Activated CD4-positive, alpha-beta memory T cell treated with anti-CD3 and anti-CD28 coated beads for 36 hours (primary cell): ENCODE measurements around the gene UNC119B. TPM values are rescaled to one million over a fixed set of nuclear protein-coding genes. Genes with fewer than 3 reads are reported as not detected.

Experiments
- CTCF ChIA-PET: fragments of 350-600 bp; sonication (Branson Sonifier 250); formaldehyde crosslinking; loops from one replicate; lab custom pipeline; 2021; ENCODE audit warnings: antibody characterized with exemption, inconsistent platforms; lab: Charles Lee
- POLR2A ChIA-PET: fragments of 350-600 bp; sonication (Branson Sonifier 250); formaldehyde crosslinking; loops from one replicate; lab custom pipeline; 2021; ENCODE audit warnings: antibody characterized with exemption; lab: Charles Lee
- DNase-seq: peaks from one replicate; pipeline ENCODE4 v3.0.0-alpha.2; 2020
- H3K27ac Mint-ChIP-seq: one replicate; pipeline ENCODE4 v1.8.0; 2021; ENCODE audit warnings: mixed read lengths
- H3K27me3 Mint-ChIP-seq: one replicate; pipeline ENCODE4 v1.8.0; 2021; ENCODE audit warnings: mixed read lengths
- H3K36me3 Mint-ChIP-seq: one replicate; pipeline ENCODE4 v1.8.0; 2021; ENCODE audit warnings: mixed read lengths
- H3K4me1 Mint-ChIP-seq: one replicate; pipeline ENCODE4 v1.8.0; 2021; ENCODE audit warnings: low read depth, mixed read lengths
- H3K4me3 Mint-ChIP-seq: one replicate; pipeline ENCODE4 v1.8.0; 2021; ENCODE audit warnings: mild to moderate bottlenecking, mixed read lengths
- H3K9me3 Mint-ChIP-seq: one replicate; pipeline ENCODE4 v1.8.0; 2021; ENCODE audit warnings: mixed read lengths
- intact Hi-C: fragments of 100-400 bp; cut with micrococcal nuclease; formaldehyde crosslinking; loops from one replicate; pipeline ENCODE4 v1.15.1; 2023
- total RNA-seq, 2 experiments: library from RNA; stranded (reverse); gene quantifications; one replicate each; pipeline ENCODE4 v1.2.3, GENCODE V29; 2021

Gene UNC119B
- total RNA-seq, 2 experiments from 2014 or later: 28.2 to 31.3 TPM

DNA sequence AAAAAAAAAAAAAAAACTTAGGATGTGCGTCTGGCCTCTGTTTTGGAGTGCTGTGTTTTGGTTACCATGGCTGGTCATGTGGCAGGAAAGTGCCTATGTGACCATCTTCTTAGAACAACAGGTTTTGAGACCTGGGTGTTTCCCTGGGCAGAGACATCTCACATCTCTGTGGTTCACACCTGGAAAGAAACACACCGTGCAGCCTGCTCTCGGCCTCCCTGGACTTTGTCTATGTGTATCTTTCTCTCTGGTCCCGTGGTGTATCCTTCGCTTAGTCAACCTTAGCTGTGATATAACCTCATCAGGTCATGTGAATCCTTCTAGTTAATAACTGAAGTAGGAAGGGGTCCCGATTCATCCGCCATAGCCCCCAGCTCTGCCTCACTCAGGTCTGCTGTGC lies 38.0 kb downstream of the UNC119B start:
- ChIA-PET POLR2A (no interaction called here), CTCF (no interaction called here)
- intact Hi-C loops: no loop called here
- no peak overlapping the region for H3K4me3 Mint-ChIP-seq
- H3K27me3 Mint-ChIP-seq: no peaks in the 10 kb centered on the region
- no peaks in the 10 kb centered on the region for H3K36me3 Mint-ChIP-seq
- no peak for DNase-seq
- no peaks in the 10 kb centered on the region for H3K4me1 Mint-ChIP-seq
- no peaks in the 10 kb centered on the region for H3K9me3 Mint-ChIP-seq
- H3K27ac Mint-ChIP-seq: no peak overlapping the region

DNA sequence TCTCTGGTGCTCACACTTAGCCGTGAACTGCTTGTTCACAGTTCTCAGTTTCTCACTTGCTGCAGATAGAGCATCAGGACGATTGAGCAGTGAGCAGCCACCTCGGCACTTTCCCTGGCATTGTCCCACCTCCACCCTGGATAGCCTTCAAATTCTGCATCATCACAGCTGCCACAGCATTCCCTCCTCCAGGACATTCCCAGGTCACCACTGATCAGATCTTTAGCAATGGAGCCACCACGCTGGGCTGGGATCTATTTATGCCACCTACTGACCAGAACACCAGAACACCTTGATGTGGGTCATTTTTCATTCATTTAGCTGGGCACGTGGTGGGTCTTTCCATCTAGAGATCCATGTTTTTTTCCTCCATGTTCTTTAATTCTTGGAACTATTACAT lies 39.0 kb downstream of the UNC119B start:
- CTCF ChIA-PET: no interaction called here
- Mint-ChIP-seq H3K4me1 (no peaks in the 10 kb centered on the region), H3K36me3 (no peaks in the 10 kb centered on the region), H3K27me3 (no peaks in the 10 kb centered on the region), H3K9me3 (no peaks in the 10 kb centered on the region), H3K4me3 (no peak overlapping the region), H3K27ac (no peak overlapping the region)
- POLR2A ChIA-PET: no interaction called here
- no peak for DNase-seq
- intact Hi-C loops: no loop called here

DNA sequence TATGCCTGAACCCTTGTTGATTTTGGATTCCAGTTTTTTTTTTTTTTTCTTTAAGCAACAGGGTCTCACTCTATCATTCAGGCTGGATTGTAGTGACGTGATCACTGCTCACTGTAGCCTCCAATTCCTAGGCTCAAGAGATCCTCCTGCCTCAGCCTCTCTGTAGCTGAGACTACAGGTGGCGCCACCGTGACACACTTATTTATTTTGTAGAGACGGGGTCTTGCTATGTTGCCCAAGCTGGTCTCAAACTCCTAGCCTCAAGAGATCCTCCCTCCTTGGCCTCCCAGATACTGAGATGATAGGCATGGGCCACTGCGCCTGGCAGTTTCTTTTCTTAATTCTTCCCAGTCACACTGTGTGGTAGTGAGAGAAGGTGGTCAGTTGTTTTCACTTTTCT lies 40.5 kb downstream of the UNC119B start:
- no peak overlapping the region for H3K27ac Mint-ChIP-seq
- ChIA-PET CTCF (no interaction called here), POLR2A (no interaction called here)
- H3K9me3 Mint-ChIP-seq: peaks cover 10% of the 10 kb centered on the region
- no peaks in the 10 kb centered on the region for H3K27me3 Mint-ChIP-seq
- DNase-seq: peak; percentile 24
- no peak overlapping the region for H3K4me3 Mint-ChIP-seq
- H3K4me1 Mint-ChIP-seq: no peaks in the 10 kb centered on the region
- H3K36me3 Mint-ChIP-seq: no peaks in the 10 kb centered on the region
- intact Hi-C loops: no loop called here

DNA sequence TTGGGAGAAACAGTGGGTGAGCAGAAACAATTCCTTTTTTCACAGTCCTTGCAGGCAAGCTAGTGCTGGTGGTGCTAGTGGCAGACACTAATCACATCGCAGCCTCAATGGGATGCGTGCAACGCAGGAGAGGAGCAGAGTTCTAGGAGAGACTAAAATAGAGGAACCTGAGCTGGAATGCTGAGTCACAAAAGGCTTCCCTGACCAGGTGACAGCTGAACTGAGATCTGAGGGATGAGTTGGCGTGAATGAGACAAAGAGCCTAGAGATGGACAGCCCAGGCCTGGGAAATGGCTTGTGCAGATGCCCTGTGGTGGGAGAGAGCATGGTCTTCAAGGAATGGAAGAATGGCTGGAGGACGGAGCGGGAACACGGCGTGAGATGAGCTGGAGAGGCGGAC lies 41.1 kb downstream of the UNC119B start:
- Mint-ChIP-seq H3K9me3 (peaks cover 10% of the 10 kb centered on the region), H3K4me3 (no peak overlapping the region), H3K27me3 (no peaks in the 10 kb centered on the region), H3K36me3 (no peaks in the 10 kb centered on the region), H3K27ac (no peak overlapping the region), H3K4me1 (no peaks in the 10 kb centered on the region)
- intact Hi-C loops: no loop called here
- ChIA-PET POLR2A (no interaction called here), CTCF (interaction anchor here (0.6 to 1.9 kb wide), 3 partner anchors 15 to 192 kb away, joined by 3 to 4 read pairs (median 3); no protein-coding TSS in a partner anchor)
- DNase-seq: no peak

- no peak for DNase-seq
- Mint-ChIP-seq H3K27ac (no peak overlapping the region), H3K36me3 (no peaks in the 10 kb centered on the region), H3K4me3 (no peak overlapping the region), H3K9me3 (peaks cover 10% of the 10 kb centered on the region), H3K27me3 (no peaks in the 10 kb centered on the region), H3K4me1 (no peaks in the 10 kb centered on the region)
- intact Hi-C loops: no loop called here
- CTCF ChIA-PET: no interaction called here
- POLR2A ChIA-PET: no interaction called here
Observed at GRCh38 chr12:120754792-120755191, 44.5 kb downstream of the UNC119B start.

- H3K36me3 Mint-ChIP-seq: no peaks in the 10 kb centered on the region
- CTCF ChIA-PET: no interaction called here
Observed at GRCh38 chr12:120755269-120755668, 45.0 kb downstream of the UNC119B start.

GRCh38 chr12:120757226-120757742 lies 47.0 kb downstream of the UNC119B start:
- Mint-ChIP-seq H3K4me1 (peaks cover 11% of the 10 kb centered on the region), H3K36me3 (peaks cover 12% of the 10 kb centered on the region), H3K27me3 (no peaks in the 10 kb centered on the region), H3K9me3 (peaks cover 10% of the 10 kb centered on the region), H3K4me3 (no peak overlapping the region), H3K27ac (no peak overlapping the region)
- no peak for DNase-seq
- CTCF ChIA-PET: interaction anchor here (0.8 to 1.3 kb wide), 2 partner anchors 108 to 174 kb away, joined by 3 to 4 read pairs; no protein-coding TSS in a partner anchor
- POLR2A ChIA-PET: no interaction called here
- intact Hi-C loops: no loop called here

More at GRCh38 chr12:120755269-120755668, 45.0 kb downstream of the UNC119B start:
- intact Hi-C loops: no loop called here
- DNase-seq: no peak
- Mint-ChIP-seq H3K4me1 (no peaks in the 10 kb centered on the region), H3K27ac (no peak overlapping the region), H3K4me3 (no peak overlapping the region), H3K27me3 (no peaks in the 10 kb centered on the region), H3K9me3 (peaks cover 10% of the 10 kb centered on the region)
- POLR2A ChIA-PET: no interaction called here

DNA sequence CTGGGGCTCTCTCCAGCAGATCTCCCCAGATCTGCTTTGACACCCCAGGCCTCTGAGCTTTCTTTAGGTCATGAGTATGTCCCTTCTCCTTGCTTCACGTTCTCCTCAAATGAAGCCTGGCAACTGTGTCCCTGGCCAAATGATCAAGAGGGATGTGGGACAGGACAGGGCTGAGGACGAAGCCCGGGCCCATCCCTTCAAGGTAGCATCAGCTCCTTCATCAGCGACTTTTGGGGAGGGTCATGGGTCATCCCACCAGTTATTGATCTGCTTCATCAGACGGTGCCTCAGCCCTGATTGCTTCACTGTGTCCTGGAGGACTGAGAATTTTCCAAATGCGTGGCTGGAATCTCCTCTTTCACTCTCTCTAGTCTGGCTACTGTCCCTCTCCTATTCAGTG lies 47.7 kb downstream of the UNC119B start:
- Mint-ChIP-seq H3K9me3 (peaks cover 10% of the 10 kb centered on the region), H3K4me1 (peaks cover 11% of the 10 kb centered on the region), H3K4me3 (no peak overlapping the region), H3K27ac (no peak overlapping the region), H3K36me3 (peaks cover 12% of the 10 kb centered on the region), H3K27me3 (no peaks in the 10 kb centered on the region)
- intact Hi-C loops: no loop called here
- ChIA-PET POLR2A (no interaction called here), CTCF (interaction anchor here (1.3 kb wide), 1 partner anchor 175 kb away, joined by 4 read pairs; no protein-coding TSS in a partner anchor)
- no peak for DNase-seq

- POLR2A ChIA-PET: no interaction called here
- Mint-ChIP-seq H3K36me3 (peaks cover 12% of the 10 kb centered on the region), H3K9me3 (peaks cover 10% of the 10 kb centered on the region), H3K4me3 (no peak overlapping the region), H3K27me3 (no peaks in the 10 kb centered on the region), H3K27ac (no peak overlapping the region), H3K4me1 (peaks cover 11% of the 10 kb centered on the region)
- CTCF ChIA-PET: no interaction called here
- intact Hi-C loops: no loop called here
- no peak for DNase-seq
Observed at GRCh38 chr12:120758798-120759590, 48.7 kb downstream of the UNC119B start.

DNA sequence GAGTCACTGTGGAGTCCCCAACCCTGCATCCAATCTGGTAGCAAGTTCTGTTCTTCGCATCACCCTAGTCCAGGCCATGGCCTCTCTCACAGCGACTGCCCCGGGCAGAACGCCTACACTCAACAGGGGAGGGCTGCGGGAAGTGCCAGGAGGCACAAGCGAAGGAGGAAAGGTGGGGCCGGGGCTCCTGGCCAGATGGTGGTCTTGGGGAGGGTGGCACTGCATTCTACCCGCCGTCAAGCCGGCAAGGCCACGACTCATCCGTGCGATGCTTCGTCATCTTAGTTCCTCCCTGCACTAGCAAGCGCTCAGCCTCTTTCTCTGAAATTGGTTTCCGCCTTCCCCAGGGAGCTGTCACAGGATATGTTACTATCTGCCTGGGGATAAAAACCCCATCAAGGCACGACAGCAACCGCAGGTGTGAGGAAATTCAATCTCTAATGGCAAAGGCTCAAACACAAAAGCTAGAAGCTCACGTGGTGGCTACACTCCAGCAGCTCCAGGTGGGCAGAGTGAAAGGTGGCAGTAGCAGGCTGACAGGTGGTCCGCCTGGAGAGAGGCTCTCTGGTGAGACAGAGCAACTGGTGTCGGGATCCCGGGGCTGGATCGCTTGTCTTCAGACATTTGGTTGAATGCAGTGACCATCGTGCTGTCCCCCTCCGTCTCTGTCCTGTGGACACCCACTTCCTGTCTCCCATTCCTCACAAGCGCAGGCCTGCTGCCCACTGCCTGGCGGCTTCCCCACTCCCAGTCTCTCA lies 49.5 kb downstream of the UNC119B start:
- H3K36me3 Mint-ChIP-seq: peaks cover 18% of the 10 kb centered on the region
- POLR2A ChIA-PET: no interaction called here
- intact Hi-C loops: no loop called here
- CTCF ChIA-PET: no interaction called here
- no peaks in the 10 kb centered on the region for H3K27me3 Mint-ChIP-seq
- H3K27ac Mint-ChIP-seq: peak overlapping the region; percentile 49
- no peak for DNase-seq
- peaks cover 11% of the 10 kb centered on the region for H3K4me1 Mint-ChIP-seq
- no peak overlapping the region for H3K4me3 Mint-ChIP-seq
- peaks cover 9% of the 10 kb centered on the region for H3K9me3 Mint-ChIP-seq

DNA sequence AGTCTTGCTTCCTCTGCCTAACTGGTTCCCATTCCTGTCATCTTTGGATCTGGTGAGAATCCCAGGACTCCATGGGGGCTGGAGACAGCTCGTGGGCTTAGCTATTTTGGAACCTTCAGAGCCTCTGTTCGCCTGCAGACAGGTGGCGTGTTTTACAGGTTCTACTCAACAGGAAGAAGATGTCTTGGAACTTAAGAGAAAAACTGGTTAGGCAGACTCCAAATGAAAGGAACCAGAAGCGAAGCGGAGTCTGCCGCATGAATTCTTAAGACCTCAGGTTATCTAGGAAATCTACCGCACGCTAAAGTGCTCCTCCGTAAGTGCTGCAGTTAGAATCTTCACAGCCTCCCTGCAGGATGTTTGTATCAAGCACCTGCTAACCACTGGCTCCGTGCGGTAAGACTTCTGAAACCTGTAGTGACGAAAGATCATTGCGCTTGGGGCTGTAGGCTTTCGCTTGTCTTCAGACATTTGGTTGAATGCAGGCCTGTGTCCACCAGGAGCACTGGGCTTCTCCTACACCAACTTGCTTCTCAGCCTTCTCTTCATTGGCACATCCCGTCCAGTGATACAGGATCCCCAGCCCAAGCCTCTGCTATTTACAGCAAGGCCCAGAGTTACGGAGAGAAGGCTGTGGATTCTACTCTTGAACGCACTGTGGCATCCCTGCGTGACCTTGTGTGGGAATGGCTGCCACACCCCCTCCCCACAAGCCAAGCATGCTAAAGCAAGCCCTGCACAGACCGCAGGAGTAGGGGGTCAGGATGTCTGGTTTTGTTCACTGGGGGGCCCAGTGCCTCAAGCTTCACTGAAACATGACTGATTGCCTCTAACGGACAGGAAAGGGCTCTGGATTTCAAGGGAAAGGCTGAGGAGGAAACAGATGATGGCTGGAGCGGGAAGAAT lies 50.3 kb downstream of the UNC119B start:
- no peaks in the 10 kb centered on the region for H3K27me3 Mint-ChIP-seq
- peaks cover 1% of the 10 kb centered on the region for H3K9me3 Mint-ChIP-seq
- no peak overlapping the region for H3K4me3 Mint-ChIP-seq
- peaks cover 18% of the 10 kb centered on the region for H3K36me3 Mint-ChIP-seq
- H3K4me1 Mint-ChIP-seq: peaks cover 11% of the 10 kb centered on the region
- peak; percentile 50 for DNase-seq
- POLR2A ChIA-PET: no interaction called here
- CTCF ChIA-PET: no interaction called here
- peak overlapping the region; percentile 54 for H3K27ac Mint-ChIP-seq
- intact Hi-C loops: no loop called here
